CD14-positive monocyte (primary cell): Measurements from ENCODE around the gene GAS5. TPM values are rescaled to one million over a fixed set of nuclear protein-coding genes. Genes with fewer than 3 reads are reported as not detected.
"Not testable (repeated sequence)": the region's sequence is repeated elsewhere in the genome, so short reads cannot be mapped to it uniquely, and the experiment has no call there.

Experiments used
- DNase-seq, 3 donors: peaks; one replicate each; pipeline ENCODE4 v3.0.0-alpha.2; 2011 to 2022
- H2AFZ ChIP-seq: 2 replicates; pipeline ENCODE4 v1.6.0; 2012; ENCODE audit warnings: mild to moderate bottlenecking, low read depth, low read length, inconsistent platforms; ENCODE audit not compliant: insufficient read depth, poor library complexity, severe bottlenecking
- H3K27ac ChIP-seq, 2 donors: 1 replicate in 1 of 2; 2 replicates in 1 of 2; pipeline ENCODE4 v1.5.1; 2012 to 2013; ENCODE audit warnings: low read length in 2 of 2, control low read depth in 1 of 2, inconsistent platforms in 1 of 2, low read depth in 1 of 2, mild to moderate bottlenecking in 1 of 2
- H3K27me3 ChIP-seq, 2 donors: one replicate each; pipeline versions ENCODE4 v1.6.0 to v1.6.1; 2011 to 2013; ENCODE audit warnings: low read length in 2 of 2; ENCODE audit not compliant: control insufficient read depth in 2 of 2, insufficient read depth in 2 of 2
- H3K36me3 ChIP-seq, 2 donors: replicated peaks in 1 of 2; 1 replicate in 1 of 2; 2 replicates in 1 of 2; pipeline versions ENCODE4 v1.5.1 to v1.6.1; 2012 to 2013; ENCODE audit warnings: low read length in 2 of 2, control low read depth in 1 of 2, inconsistent platforms in 1 of 2, mild to moderate bottlenecking in 1 of 2; ENCODE audit not compliant: insufficient read depth in 2 of 2, control insufficient read depth in 1 of 2
- H3K4me1 ChIP-seq, 2 donors: 1 replicate in 1 of 2; 2 replicates in 1 of 2; pipeline versions ENCODE4 v1.5.1 to v1.6.1; 2012 to 2013; ENCODE audit warnings: low read length in 2 of 2, control low read depth in 1 of 2, inconsistent platforms in 1 of 2, mild to moderate bottlenecking in 1 of 2, moderate library complexity in 1 of 2; ENCODE audit not compliant: insufficient read depth in 2 of 2, control insufficient read depth in 1 of 2
- H3K4me2 ChIP-seq: replicated peaks from 2 replicates; pipeline ENCODE3; 2012; ENCODE audit warnings: low read length, moderate library complexity, mild to moderate bottlenecking; ENCODE audit not compliant: poor library complexity, severe bottlenecking; ENCODE audit errors: extremely low read depth
- H3K4me3 ChIP-seq, 3 experiments: fragments of 200-600 bp in 1 of 3; sonication (generic) in 1 of 3; replicated peaks in 1 of 3; 1 replicate in 2 of 3; 2 replicates in 1 of 3; pipeline ENCODE4 v1.5.1; 2011 to 2013; ENCODE audit warnings: low read length in 3 of 3, mild to moderate bottlenecking in 3 of 3, control low read depth in 2 of 3, low read depth in 2 of 3, inconsistent platforms in 1 of 3, moderate library complexity in 1 of 3
- H3K79me2 ChIP-seq: 2 replicates; pipeline ENCODE4 v1.6.0; 2012; ENCODE audit warnings: mild to moderate bottlenecking, control low read depth, inconsistent platforms, low read length, moderate library complexity; ENCODE audit not compliant: insufficient read depth
- H3K9ac ChIP-seq: 2 replicates; pipeline ENCODE4 v1.6.0; 2017; ENCODE audit warnings: low read length, mild to moderate bottlenecking; ENCODE audit not compliant: insufficient read depth, poor library complexity, severe bottlenecking
- H3K9me3 ChIP-seq, 2 donors: replicated peaks in 1 of 2; 1 replicate in 1 of 2; 2 replicates in 1 of 2; pipeline versions ENCODE4 v1.5.1 to v1.6.1; 2012 to 2013; ENCODE audit warnings: low read length in 2 of 2, control low read depth in 1 of 2; ENCODE audit not compliant: control insufficient read depth in 1 of 2, insufficient read depth in 1 of 2
- H4K20me1 ChIP-seq: 2 replicates; pipeline ENCODE4 v1.6.0; 2012; ENCODE audit warnings: mild to moderate bottlenecking, low read length, control low read depth, moderate library complexity; ENCODE audit not compliant: insufficient read depth
- H3K27ac Mint-ChIP-seq, 7 donors: one replicate each; pipeline ENCODE4 v1.8.0; 2020; ENCODE audit warnings: mild to moderate bottlenecking in 7 of 7, mixed read lengths in 7 of 7, moderate library complexity in 6 of 7, inconsistent platforms in 2 of 7
- H3K27me3 Mint-ChIP-seq, 3 donors: one replicate each; pipeline ENCODE4 v1.8.0; 2021 to 2022; ENCODE audit warnings: low read depth in 3 of 3, mild to moderate bottlenecking in 3 of 3, mixed read lengths in 3 of 3, moderate library complexity in 3 of 3, inconsistent platforms in 1 of 3
- H3K36me3 Mint-ChIP-seq, 2 donors: one replicate each; pipeline ENCODE4 v1.8.0; 2020; ENCODE audit warnings: mixed read lengths in 2 of 2, inconsistent platforms in 1 of 2, mild to moderate bottlenecking in 1 of 2
- H3K4me1 Mint-ChIP-seq: one replicate; pipeline ENCODE4 v1.8.0; 2020; ENCODE audit warnings: mild to moderate bottlenecking, mixed read lengths
- H3K4me3 Mint-ChIP-seq, 2 donors: one replicate each; pipeline ENCODE4 v1.8.0; 2020; ENCODE audit warnings: mild to moderate bottlenecking in 2 of 2, mixed read lengths in 2 of 2, moderate library complexity in 1 of 2
- H3K9me3 Mint-ChIP-seq, 7 donors: one replicate each; pipeline ENCODE4 v1.8.0; 2020 to 2022; ENCODE audit warnings: mixed read lengths in 7 of 7, mild to moderate bottlenecking in 6 of 7, moderate library complexity in 6 of 7, inconsistent platforms in 2 of 7
- WGBS: methylation state at CpG from one replicate; pipeline ENCODE4 v1.1.5; 2013; ENCODE audit warnings: missing lambda C conversion rate; ENCODE audit not compliant: insufficient coverage; 5-methylcytosine and 5-hydroxymethylcytosine counted together
- intact Hi-C, 2 donors: fragments of 100-400 bp; cut with micrococcal nuclease; formaldehyde crosslinking; loops; one replicate each; pipeline versions ENCODE4 v1.15.0 to v1.15.1; 2023
- polyA plus RNA-seq, 3 donors: library from polyadenylated mRNA; depleted of rRNA in 1 of 3; unstranded in 2 of 3; stranded (reverse) in 1 of 3; fragments of 300-500 nt in 2 of 3; fragments of >200 nt in 1 of 3; fragmentation: Illumina TruSeq in 2 of 3; gene quantifications; 1 replicate in 2 of 3; 2 replicates in 1 of 3; pipeline ENCODE4 v1.2.3, GENCODE V29; 2012 to 2021
- TF ChIP-seq, protein P1 (sequence below): fragments of 200-600 bp; IDR thresholded peaks from one replicate; pipeline ENCODE4 v1.8.0; 2022; ENCODE audit warnings: antibody characterized with exemption, mild to moderate bottlenecking

Gene GAS5
- polyA plus RNA-seq, 3 donors = 90.4 to 309 (median 92.0) TPM

DNA sequence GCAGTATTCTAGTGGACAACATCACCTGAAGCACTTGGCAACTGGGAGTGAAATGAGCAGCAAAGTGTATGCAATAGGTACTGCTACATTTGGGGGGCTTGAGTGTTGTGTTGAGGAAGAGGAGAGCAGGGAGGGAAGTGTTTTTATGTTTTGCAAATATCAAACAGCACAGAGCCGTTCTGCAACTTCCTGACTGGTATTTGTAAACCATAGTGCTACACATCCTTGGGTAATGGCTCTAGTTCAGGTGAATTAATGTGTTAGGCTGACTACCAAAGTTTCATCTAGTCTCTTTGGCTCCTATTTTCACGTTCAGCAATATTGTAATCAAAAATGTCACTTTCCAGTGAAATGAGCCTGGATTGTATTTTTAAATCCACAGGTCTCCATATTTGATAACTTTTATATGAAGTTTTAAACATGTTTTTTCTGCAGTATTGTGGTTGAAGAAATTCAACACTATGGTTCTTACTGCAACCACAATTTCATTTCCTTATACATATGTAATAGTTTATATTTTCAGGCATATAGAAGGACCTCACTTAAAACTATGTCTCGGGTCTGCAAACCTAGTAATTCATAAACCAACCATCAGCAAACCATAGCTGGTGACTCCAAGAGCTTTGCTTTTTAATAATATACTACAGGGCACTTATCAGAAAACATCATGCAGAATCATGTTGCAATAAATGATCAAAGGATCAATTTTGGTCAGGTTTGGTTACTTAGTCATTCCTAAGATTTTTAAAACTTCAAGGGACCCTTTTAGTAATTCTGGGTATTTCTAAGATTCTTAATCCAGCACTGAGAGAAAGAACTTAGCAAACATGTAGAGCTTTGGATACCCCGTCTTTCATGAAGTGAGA is 19.2 kb upstream of the GAS5 start:
- Mint-ChIP-seq H3K4me1 (peaks cover 4% of the 10 kb centered on the region), H3K9me3 (peaks cover 0 to 4% (median 0%) of the 10 kb centered on the region in 7 donors), H3K4me3 (no peak overlapping the region), H3K27me3 (peaks cover 0 to 2% (median 0%) of the 10 kb centered on the region in 3 donors), H3K27ac (no peak overlapping the region), H3K36me3 (peaks cover 25 to 37% of the 10 kb centered on the region in 2 donors)
- TF ChIP-seq, protein P1, sequence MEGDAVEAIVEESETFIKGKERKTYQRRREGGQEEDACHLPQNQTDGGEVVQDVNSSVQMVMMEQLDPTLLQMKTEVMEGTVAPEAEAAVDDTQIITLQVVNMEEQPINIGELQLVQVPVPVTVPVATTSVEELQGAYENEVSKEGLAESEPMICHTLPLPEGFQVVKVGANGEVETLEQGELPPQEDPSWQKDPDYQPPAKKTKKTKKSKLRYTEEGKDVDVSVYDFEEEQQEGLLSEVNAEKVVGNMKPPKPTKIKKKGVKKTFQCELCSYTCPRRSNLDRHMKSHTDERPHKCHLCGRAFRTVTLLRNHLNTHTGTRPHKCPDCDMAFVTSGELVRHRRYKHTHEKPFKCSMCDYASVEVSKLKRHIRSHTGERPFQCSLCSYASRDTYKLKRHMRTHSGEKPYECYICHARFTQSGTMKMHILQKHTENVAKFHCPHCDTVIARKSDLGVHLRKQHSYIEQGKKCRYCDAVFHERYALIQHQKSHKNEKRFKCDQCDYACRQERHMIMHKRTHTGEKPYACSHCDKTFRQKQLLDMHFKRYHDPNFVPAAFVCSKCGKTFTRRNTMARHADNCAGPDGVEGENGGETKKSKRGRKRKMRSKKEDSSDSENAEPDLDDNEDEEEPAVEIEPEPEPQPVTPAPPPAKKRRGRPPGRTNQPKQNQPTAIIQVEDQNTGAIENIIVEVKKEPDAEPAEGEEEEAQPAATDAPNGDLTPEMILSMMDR = no peak
- Histone ChIP-seq H3K27ac (no peak overlapping the region), H3K4me2 (no peak overlapping the region), H2AFZ (no peak overlapping the region), H3K4me1 (no peaks in the 10 kb centered on the region), H3K4me3 (no peak overlapping the region), H3K36me3 (peaks cover 28 to 56% of the 10 kb centered on the region in 2 donors), H4K20me1 (peaks cover 4% of the 10 kb centered on the region), H3K9me3 (no peaks in the 10 kb centered on the region), H3K79me2 (no peaks in the 10 kb centered on the region), H3K27me3 (no peaks in the 10 kb centered on the region), H3K9ac (no peak overlapping the region)
- DNase-seq = no peak
- no CpG with 5 or more reads among the region's 4 CpGs for WGBS
- intact Hi-C loops = no loop called here

GRCh38 chr1:173884701-173885100 is 16.9 kb upstream of the GAS5 start:
- Histone ChIP-seq H3K27ac (no peak overlapping the region), H3K36me3 (peaks cover 28 to 47% of the 10 kb centered on the region in 2 donors), H3K79me2 (no peaks in the 10 kb centered on the region), H4K20me1 (peaks cover 4% of the 10 kb centered on the region), H3K27me3 (no peaks in the 10 kb centered on the region), H3K4me3 (no peak overlapping the region), H3K9ac (no peak overlapping the region), H2AFZ (no peak overlapping the region), H3K4me1 (no peaks in the 10 kb centered on the region), H3K9me3 (no peaks in the 10 kb centered on the region), H3K4me2 (no peak overlapping the region)
- H3K9me3 Mint-ChIP-seq = peaks cover 0 to 8% (median 0%) of the 10 kb centered on the region in 7 donors
- 100% methylated on average over 5 of the region's 5 CpGs for WGBS
- no peak overlapping the region for H3K4me3 Mint-ChIP-seq
- peaks cover 22 to 32% of the 10 kb centered on the region in 2 donors for H3K36me3 Mint-ChIP-seq
- DNase-seq = no peak
- intact Hi-C loops = no loop called here
- peaks cover 0 to 2% (median 0%) of the 10 kb centered on the region in 3 donors for H3K27me3 Mint-ChIP-seq
- H3K4me1 Mint-ChIP-seq = peaks cover 4% of the 10 kb centered on the region
- H3K27ac Mint-ChIP-seq = no peak overlapping the region
- TF ChIP-seq, protein P1 = no peak

DNA sequence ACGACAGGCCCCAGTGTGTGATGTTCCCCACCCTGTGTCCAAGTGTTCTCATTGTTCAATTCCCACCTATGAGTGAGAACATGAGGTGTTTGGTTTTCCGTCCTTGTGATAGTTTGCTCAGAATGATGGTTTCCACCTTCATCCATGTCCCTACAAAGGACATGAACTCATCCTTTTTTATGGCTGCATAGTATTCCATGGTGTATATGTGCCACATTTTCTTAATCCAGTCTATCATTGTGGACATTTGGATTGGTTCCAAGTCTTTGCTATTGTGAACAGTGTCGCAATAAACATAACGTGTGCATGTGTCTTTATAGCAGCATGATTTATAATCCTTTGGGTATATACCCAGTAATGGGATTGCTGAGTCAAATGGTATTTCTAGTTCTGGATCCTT is 13.3 kb upstream of the GAS5 start:
- H3K27me3 ChIP-seq, H3K4me3 Mint-ChIP-seq, H3K27ac ChIP-seq, H3K79me2 ChIP-seq, H3K27me3 Mint-ChIP-seq, H2AFZ ChIP-seq, H3K4me2 ChIP-seq, H3K9me3 Mint-ChIP-seq, H3K27ac Mint-ChIP-seq, H4K20me1 ChIP-seq, intact Hi-C loops, H3K9me3 ChIP-seq, H3K4me1 ChIP-seq, H3K4me3 ChIP-seq, DNase-seq, H3K9ac ChIP-seq, H3K4me1 Mint-ChIP-seq: not testable (repeated sequence)
- peaks cover 42 to 45% of the 10 kb centered on the region in 2 donors for H3K36me3 Mint-ChIP-seq
- H3K36me3 ChIP-seq = peaks cover 26 to 38% of the 10 kb centered on the region in 2 donors
- no CpG with 5 or more reads among the region's 4 CpGs for WGBS
